WTC11 (cell line): ENCODE data around the gene SPOCK1. TPM values are rescaled to one million over a fixed set of nuclear protein-coding genes. Genes with fewer than 3 reads are reported as not detected.

Experiments
- ATAC-seq: fragments of 200-7000 bp; cut with Tn5 transposase; 2 replicates; pipeline ENCODE4 v1.10.0; 2021; ENCODE audit warnings: mild to moderate bottlenecking, moderate library complexity
- CTCF ChIA-PET: fragments of 300-600 bp; sonication (Branson Sonifier 250); formaldehyde crosslinking; loops from one replicate; lab custom pipeline; 2021; ENCODE audit warnings: antibody characterized with exemption; lab: Charles Lee
- POLR2A ChIA-PET: fragments of 350-600 bp; sonication (Branson Sonifier 250); formaldehyde crosslinking; loops from one replicate; lab custom pipeline; 2021; ENCODE audit warnings: antibody characterized with exemption; lab: Charles Lee
- DNase-seq: peaks from one replicate; pipeline ENCODE4 v3.0.0; 2021; ENCODE audit warnings: low spot score
- H3K27ac Mint-ChIP-seq: 2 replicates; pipeline ENCODE4 v1.8.0; 2021; ENCODE audit warnings: mixed read lengths
- H3K27me3 Mint-ChIP-seq: 2 replicates; pipeline ENCODE4 v1.8.0; 2021; ENCODE audit warnings: low read depth, mild to moderate bottlenecking, moderate library complexity, mixed read lengths
- H3K36me3 Mint-ChIP-seq: 2 replicates; pipeline ENCODE4 v1.8.0; 2021; ENCODE audit warnings: mixed read lengths
- H3K4me1 Mint-ChIP-seq: 2 replicates; pipeline ENCODE4 v1.8.0; 2022; ENCODE audit warnings: mixed read lengths
- H3K4me3 Mint-ChIP-seq: 2 replicates; pipeline ENCODE4 v1.8.0; 2021; ENCODE audit warnings: mild to moderate bottlenecking, moderate library complexity, mixed read lengths
- H3K9me3 Mint-ChIP-seq: 2 replicates; pipeline ENCODE4 v1.8.0; 2021; ENCODE audit warnings: mixed read lengths
- ATF1 ChIP-seq: sonication (generic); formaldehyde crosslinking; IDR thresholded peaks from 2 replicates; pipeline ENCODE4 v1.8.1; 2023; ENCODE audit warnings: mild to moderate bottlenecking, moderate library complexity, missing genetic modification reagents
- CBFB ChIP-seq: sonication (generic); formaldehyde crosslinking; IDR thresholded peaks from 2 replicates; pipeline ENCODE4 v1.8.1; 2022; ENCODE audit warnings: mild to moderate bottlenecking, low read depth, missing genetic modification reagents
- CREB1 ChIP-seq: sonication (generic); formaldehyde crosslinking; IDR thresholded peaks from 2 replicates; pipeline ENCODE4 v1.8.0; 2023; ENCODE audit warnings: mild to moderate bottlenecking, missing genetic modification reagents
- CREM ChIP-seq: sonication (generic); formaldehyde crosslinking; IDR thresholded peaks from 2 replicates; pipeline ENCODE4 v1.8.1; 2022; ENCODE audit warnings: mild to moderate bottlenecking, missing genetic modification reagents, moderate library complexity
- ETV6 ChIP-seq: sonication (generic); formaldehyde crosslinking; IDR thresholded peaks from 2 replicates; pipeline ENCODE4 v1.8.1; 2022; ENCODE audit warnings: mild to moderate bottlenecking, missing genetic modification reagents
- JAZF1 ChIP-seq: fragments of 250-450 bp; sonication (Bioruptor Pico); IDR thresholded peaks from 2 replicates; pipeline ENCODE4 v1.9.0; 2021; ENCODE audit warnings: moderate library complexity, mild to moderate bottlenecking, inconsistent platforms
- KAT7 ChIP-seq: sonication (generic); formaldehyde crosslinking; IDR thresholded peaks from 2 replicates; pipeline ENCODE4 v1.8.1; 2023; ENCODE audit warnings: missing genetic modification reagents, mild to moderate bottlenecking, borderline replicate concordance
- MYBL2 ChIP-seq: sonication (generic); formaldehyde crosslinking; IDR thresholded peaks from 2 replicates; pipeline ENCODE4 v1.8.1; 2023; ENCODE audit warnings: mild to moderate bottlenecking, moderate library complexity, missing genetic modification reagents
- NFYB ChIP-seq: sonication (generic); formaldehyde crosslinking; conservative IDR thresholded peaks from 2 replicates; pipeline ENCODE4 v1.8.0; 2022; ENCODE audit warnings: low read depth, missing genetic modification reagents
- NR2C2 ChIP-seq: sonication (generic); formaldehyde crosslinking; IDR thresholded peaks from 2 replicates; pipeline ENCODE4 v1.8.0; 2022; ENCODE audit warnings: mild to moderate bottlenecking, missing genetic modification reagents
- OVOL2 ChIP-seq: fragments of 250-450 bp; sonication (Bioruptor Pico); IDR thresholded peaks from 2 replicates; pipeline ENCODE4 v1.9.0; 2021; ENCODE audit warnings: mild to moderate bottlenecking, borderline replicate concordance
- ZNF396 ChIP-seq: fragments of 250-450 bp; sonication (Bioruptor Pico); IDR thresholded peaks from 2 replicates; pipeline ENCODE4 v1.8.0; 2021; ENCODE audit warnings: mild to moderate bottlenecking, moderate library complexity, borderline replicate concordance
- ZNF423 ChIP-seq: fragments of 250-450 bp; sonication (Bioruptor Pico); IDR thresholded peaks from 2 replicates; pipeline ENCODE4 v2.1.2; 2022; ENCODE audit warnings: mild to moderate bottlenecking, moderate library complexity
- ZNF425 ChIP-seq: fragments of 250-450 bp; sonication (Bioruptor Pico); conservative IDR thresholded peaks from 2 replicates; pipeline ENCODE4 v1.9.0; 2021; ENCODE audit warnings: mild to moderate bottlenecking
- total RNA-seq: library from RNA; stranded (reverse); gene quantifications from 3 replicates; pipeline ENCODE4 v1.2.3, GENCODE V29; 2021
- TF ChIP-seq, protein P1 (sequence below): sonication (generic); formaldehyde crosslinking; IDR thresholded peaks from 2 replicates; pipeline ENCODE4 v1.8.1; 2023; ENCODE audit warnings: mild to moderate bottlenecking, missing genetic modification reagents, moderate library complexity
- TF ChIP-seq, protein P2 (sequence below): sonication (generic); formaldehyde crosslinking; IDR thresholded peaks from 2 replicates; pipeline ENCODE4 v1.8.1; 2022; ENCODE audit warnings: missing genetic modification reagents, borderline replicate concordance
- TF ChIP-seq, protein P3 (sequence below): sonication (generic); formaldehyde crosslinking; IDR thresholded peaks from 2 replicates; pipeline ENCODE4 v1.8.1; 2023; ENCODE audit warnings: mild to moderate bottlenecking, missing genetic modification reagents, moderate library complexity
- TF ChIP-seq, protein P4 (sequence below): sonication (generic); formaldehyde crosslinking; IDR thresholded peaks from 2 replicates; pipeline ENCODE4 v1.8.1; 2022; ENCODE audit warnings: low read depth, missing genetic modification reagents, borderline replicate concordance
- TF ChIP-seq, protein P5 (sequence below): fragments of 250-450 bp; sonication (Bioruptor Pico); IDR thresholded peaks from 2 replicates; pipeline ENCODE4 v2.1.2; 2022; ENCODE audit warnings: mild to moderate bottlenecking, moderate library complexity
- TF ChIP-seq, protein P6 (sequence below): sonication (generic); formaldehyde crosslinking; IDR thresholded peaks from 2 replicates; pipeline ENCODE4 v1.8.1; 2022; ENCODE audit warnings: low read depth, mild to moderate bottlenecking, moderate library complexity, missing genetic modification reagents, borderline replicate concordance
- TF ChIP-seq, protein P7 (sequence below): sonication (generic); formaldehyde crosslinking; IDR thresholded peaks from 2 replicates; pipeline ENCODE4 v1.8.0; 2022; ENCODE audit warnings: mild to moderate bottlenecking, missing genetic modification reagents

The SPOCK1 gene
- total RNA-seq, 1 experiment from 2014 or later = 15.2 TPM

DNA sequence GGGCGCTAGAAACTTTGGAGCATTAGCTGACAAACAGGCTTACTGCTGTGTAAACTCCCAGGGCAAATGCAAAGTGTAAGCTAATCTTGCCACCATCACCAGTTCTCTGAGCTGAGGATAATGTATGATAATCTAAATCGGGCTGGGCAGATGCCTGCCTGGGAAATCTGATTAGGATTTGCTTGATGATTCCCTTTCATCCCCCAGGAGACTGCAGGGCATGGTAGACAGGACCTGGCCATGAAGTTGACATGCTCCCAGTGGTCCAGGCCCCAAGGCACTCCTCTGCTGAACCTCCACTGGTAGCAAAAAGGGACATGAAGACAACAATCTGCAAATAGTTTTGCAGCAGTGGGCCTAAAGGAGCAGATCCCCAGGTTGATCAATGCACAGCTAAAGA, 317.5 kb downstream of the SPOCK1 start:
- ChIA-PET POLR2A (no interaction called here), CTCF (interaction anchor here (1.1 kb wide), 1 partner anchor 11 kb away, joined by 4 read pairs; no protein-coding TSS in a partner anchor)
- Mint-ChIP-seq H3K4me1 (peaks cover 3% of the 10 kb centered on the region), H3K36me3 (no peaks in the 10 kb centered on the region), H3K27ac (no peak overlapping the region), H3K9me3 (no peaks in the 10 kb centered on the region), H3K4me3 (no peak overlapping the region), H3K27me3 (peaks cover 6% of the 10 kb centered on the region)
- ATAC-seq (no peak), DNase-seq (no peak)
- no peak for TF ChIP-seq CREM (CRISPR knock-in tag)
- TF ChIP-seq JAZF1 (CRISPR knock-in tag) = no peak
- TF ChIP-seq, protein P1, sequence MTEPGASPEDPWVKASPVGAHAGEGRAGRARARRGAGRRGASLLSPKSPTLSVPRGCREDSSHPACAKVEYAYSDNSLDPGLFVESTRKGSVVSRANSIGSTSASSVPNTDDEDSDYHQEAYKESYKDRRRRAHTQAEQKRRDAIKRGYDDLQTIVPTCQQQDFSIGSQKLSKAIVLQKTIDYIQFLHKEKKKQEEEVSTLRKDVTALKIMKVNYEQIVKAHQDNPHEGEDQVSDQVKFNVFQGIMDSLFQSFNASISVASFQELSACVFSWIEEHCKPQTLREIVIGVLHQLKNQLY = no peak
- TF ChIP-seq, protein P2, sequence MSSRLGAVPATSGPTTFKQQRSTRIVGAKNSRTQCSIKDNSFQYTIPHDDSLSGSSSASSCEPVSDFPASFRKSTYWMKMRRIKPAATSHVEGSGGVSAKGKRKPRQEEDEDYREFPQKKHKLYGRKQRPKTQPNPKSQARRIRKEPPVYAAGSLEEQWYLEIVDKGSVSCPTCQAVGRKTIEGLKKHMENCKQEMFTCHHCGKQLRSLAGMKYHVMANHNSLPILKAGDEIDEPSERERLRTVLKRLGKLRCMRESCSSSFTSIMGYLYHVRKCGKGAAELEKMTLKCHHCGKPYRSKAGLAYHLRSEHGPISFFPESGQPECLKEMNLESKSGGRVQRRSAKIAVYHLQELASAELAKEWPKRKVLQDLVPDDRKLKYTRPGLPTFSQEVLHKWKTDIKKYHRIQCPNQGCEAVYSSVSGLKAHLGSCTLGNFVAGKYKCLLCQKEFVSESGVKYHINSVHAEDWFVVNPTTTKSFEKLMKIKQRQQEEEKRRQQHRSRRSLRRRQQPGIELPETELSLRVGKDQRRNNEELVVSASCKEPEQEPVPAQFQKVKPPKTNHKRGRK (CRISPR knock-in tag) = no peak
- no peak for TF ChIP-seq ZNF425 (CRISPR knock-in tag)
- TF ChIP-seq NFYB (CRISPR knock-in tag) = no peak
- TF ChIP-seq KAT7 (CRISPR knock-in tag) = no peak
- TF ChIP-seq, protein P3, sequence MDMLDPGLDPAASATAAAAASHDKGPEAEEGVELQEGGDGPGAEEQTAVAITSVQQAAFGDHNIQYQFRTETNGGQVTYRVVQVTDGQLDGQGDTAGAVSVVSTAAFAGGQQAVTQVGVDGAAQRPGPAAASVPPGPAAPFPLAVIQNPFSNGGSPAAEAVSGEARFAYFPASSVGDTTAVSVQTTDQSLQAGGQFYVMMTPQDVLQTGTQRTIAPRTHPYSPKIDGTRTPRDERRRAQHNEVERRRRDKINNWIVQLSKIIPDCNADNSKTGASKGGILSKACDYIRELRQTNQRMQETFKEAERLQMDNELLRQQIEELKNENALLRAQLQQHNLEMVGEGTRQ (CRISPR knock-in tag) = no peak
- TF ChIP-seq MYBL2 (CRISPR knock-in tag) = no peak
- TF ChIP-seq, protein P4, sequence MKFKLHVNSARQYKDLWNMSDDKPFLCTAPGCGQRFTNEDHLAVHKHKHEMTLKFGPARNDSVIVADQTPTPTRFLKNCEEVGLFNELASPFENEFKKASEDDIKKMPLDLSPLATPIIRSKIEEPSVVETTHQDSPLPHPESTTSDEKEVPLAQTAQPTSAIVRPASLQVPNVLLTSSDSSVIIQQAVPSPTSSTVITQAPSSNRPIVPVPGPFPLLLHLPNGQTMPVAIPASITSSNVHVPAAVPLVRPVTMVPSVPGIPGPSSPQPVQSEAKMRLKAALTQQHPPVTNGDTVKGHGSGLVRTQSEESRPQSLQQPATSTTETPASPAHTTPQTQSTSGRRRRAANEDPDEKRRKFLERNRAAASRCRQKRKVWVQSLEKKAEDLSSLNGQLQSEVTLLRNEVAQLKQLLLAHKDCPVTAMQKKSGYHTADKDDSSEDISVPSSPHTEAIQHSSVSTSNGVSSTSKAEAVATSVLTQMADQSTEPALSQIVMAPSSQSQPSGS (CRISPR knock-in tag) = no peak
- no peak for TF ChIP-seq CREB1 (CRISPR knock-in tag)
- no peak for TF ChIP-seq ZNF423 (CRISPR knock-in tag)
- TF ChIP-seq, protein P5, sequence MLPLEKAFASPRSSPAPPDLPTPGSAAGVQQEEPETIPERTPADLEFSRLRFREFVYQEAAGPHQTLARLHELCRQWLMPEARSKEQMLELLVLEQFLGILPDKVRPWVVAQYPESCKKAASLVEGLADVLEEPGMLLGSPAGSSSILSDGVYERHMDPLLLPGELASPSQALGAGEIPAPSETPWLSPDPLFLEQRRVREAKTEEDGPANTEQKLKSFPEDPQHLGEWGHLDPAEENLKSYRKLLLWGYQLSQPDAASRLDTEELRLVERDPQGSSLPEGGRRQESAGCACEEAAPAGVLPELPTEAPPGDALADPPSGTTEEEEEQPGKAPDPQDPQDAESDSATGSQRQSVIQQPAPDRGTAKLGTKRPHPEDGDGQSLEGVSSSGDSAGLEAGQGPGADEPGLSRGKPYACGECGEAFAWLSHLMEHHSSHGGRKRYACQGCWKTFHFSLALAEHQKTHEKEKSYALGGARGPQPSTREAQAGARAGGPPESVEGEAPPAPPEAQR = no peak
- TF ChIP-seq, protein P6, sequence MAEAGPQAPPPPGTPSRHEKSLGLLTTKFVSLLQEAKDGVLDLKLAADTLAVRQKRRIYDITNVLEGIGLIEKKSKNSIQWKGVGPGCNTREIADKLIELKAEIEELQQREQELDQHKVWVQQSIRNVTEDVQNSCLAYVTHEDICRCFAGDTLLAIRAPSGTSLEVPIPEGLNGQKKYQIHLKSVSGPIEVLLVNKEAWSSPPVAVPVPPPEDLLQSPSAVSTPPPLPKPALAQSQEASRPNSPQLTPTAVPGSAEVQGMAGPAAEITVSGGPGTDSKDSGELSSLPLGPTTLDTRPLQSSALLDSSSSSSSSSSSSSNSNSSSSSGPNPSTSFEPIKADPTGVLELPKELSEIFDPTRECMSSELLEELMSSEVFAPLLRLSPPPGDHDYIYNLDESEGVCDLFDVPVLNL = no peak

- DNase-seq = no peak
- Mint-ChIP-seq H3K9me3 (no peaks in the 10 kb centered on the region), H3K4me3 (no peak overlapping the region), H3K27ac (no peak overlapping the region), H3K27me3 (peaks cover 6% of the 10 kb centered on the region), H3K4me1 (peaks cover 3% of the 10 kb centered on the region), H3K36me3 (no peaks in the 10 kb centered on the region)
- no peak for ATAC-seq
- ChIA-PET CTCF (interaction anchor here (2.0 kb wide), 1 partner anchor 104 kb away, joined by 5 read pairs; no protein-coding TSS in a partner anchor), POLR2A (no interaction called here)
- TF ChIP-seq, protein P1 = no peak
- TF ChIP-seq ATF1 (CRISPR knock-in tag) (no peak), CBFB (no peak), NR2C2 (no peak), NFYB (CRISPR knock-in tag) (no peak), OVOL2 (CRISPR knock-in tag) (no peak), ZNF396 (CRISPR knock-in tag) (no peak), ETV6 (no peak)
- TF ChIP-seq, protein P4 (CRISPR knock-in tag) = no peak
- TF ChIP-seq, protein P3 (CRISPR knock-in tag) = no peak
- TF ChIP-seq, protein P7, sequence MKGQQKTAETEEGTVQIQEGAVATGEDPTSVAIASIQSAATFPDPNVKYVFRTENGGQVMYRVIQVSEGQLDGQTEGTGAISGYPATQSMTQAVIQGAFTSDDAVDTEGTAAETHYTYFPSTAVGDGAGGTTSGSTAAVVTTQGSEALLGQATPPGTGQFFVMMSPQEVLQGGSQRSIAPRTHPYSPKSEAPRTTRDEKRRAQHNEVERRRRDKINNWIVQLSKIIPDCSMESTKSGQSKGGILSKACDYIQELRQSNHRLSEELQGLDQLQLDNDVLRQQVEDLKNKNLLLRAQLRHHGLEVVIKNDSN (CRISPR knock-in tag) = no peak
Measured at GRCh38 chr5:137179203-137179602, 319.9 kb downstream of the SPOCK1 start.
